Epithelial cell of prostate (primary cell): Measurements from ENCODE around the gene MALRD1.
"Not testable (repeated sequence)": the region's sequence is repeated elsewhere in the genome, so short reads cannot be mapped to it uniquely, and the experiment has no call there.

Experiments
- DNase-seq: peaks from one replicate; pipeline ENCODE4 v3.0.0-alpha.2; 2011; ENCODE audit warnings: low read depth, low spot score
- H3K27ac ChIP-seq: fragments of 450-650 bp; 2 replicates; pipeline ENCODE4 v1.5.1; 2017; ENCODE audit warnings: mild to moderate bottlenecking

The MALRD1 gene

DNA sequence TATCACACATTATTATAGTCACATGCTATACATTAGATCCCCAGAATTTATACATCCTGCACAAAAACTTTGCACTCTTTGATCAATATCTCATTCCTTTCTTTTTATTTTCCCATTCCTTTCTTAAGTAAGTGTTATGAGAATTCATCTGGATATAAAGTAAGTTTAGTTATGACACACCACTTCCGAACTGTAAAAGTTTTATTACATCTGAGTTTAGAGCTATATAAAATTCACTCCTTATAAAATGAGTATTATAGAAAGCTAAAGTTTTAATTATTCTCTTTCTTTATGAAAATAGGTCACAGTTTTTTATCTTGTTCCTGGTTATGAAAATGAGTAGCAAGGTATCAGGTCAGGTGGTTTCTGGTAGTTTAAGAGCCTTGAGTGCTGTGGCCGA is 683.0 kb downstream of the MALRD1 start:
- H3K27ac ChIP-seq = no peak overlapping the region
- no peak for DNase-seq

DNA sequence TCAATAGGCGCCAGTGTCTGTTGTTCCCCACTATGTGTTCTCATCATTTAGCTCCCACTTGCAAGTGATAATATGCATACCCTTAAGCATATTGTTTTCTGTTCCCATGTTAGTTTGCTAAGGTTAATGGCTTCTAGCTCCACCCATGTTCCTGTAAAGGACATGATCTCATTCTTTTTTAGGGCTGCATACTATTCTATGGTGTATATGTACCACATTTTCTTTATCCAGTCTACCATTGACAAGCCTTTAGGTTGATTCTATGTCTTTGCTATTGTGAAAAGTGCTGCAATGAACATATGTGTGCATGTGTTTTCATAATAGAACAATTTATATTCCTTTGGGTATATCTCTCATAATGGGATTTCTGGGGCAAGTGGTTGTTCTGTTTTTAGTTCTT is 689.8 kb downstream of the MALRD1 start:
- DNase-seq = no peak
- H3K27ac ChIP-seq = no peak overlapping the region

DNA sequence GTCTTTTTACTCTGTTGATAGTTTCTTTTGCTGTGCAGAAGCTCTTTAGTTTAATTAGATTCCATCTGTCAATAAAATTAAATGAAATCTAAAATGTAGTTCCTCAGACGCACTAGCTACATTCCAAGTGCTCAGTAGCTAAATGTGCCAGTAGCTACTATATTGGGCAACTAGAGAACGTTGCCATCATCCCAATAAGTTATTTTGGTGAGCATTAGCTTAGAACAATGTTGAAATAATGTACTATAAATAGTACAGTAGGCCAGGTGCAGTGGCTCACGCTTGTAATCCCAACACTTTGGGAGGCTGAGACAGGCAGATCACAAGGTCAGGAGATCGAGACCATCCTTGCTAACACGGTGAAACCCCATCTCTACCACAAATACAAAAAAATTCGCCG is 690.6 kb downstream of the MALRD1 start:
- DNase-seq = not testable (repeated sequence)

DNA sequence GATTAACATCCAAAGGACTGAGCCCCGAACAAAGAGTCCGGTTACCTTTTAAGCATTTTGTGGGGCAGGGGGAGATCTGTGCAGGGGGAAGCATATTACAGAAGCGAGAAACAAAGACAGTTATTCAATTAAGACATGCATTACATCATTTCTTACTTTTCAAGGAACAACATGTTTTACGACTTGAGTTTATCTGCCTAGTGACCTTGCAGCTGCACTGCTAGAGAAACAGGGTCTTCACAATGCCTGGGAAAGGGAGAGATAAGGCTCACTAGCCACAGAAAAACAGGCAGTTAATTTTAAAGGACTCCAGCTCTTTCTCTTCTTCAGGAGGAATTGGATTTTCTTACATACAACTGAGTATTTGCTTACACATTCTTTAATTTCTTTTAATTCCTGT is 693.5 kb downstream of the MALRD1 start:
- DNase-seq = not testable (repeated sequence)

More for the DNA sequence above, 690.6 kb downstream of the MALRD1 start:
- H3K27ac ChIP-seq = not testable (repeated sequence)

DNA sequence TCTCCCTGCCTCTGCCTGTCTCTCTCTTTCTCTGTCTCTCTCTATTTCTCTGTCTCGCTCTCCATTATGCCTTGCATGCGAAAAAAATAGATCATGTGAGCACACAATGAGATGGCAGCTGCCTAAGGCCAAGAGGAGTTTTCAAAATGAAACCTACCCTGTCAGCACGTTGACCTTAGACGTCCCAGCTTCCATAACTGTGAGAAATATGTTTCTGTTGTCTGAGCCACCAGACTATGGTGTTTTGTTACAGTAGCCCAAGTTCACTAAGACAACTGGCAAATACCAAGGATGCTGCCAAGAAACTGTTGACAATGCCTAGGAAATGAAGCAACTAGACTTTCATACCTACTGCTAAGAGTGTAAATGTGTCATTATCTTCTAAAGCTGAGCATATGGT is 697.1 kb downstream of the MALRD1 start:
- DNase-seq = no peak
- no peak overlapping the region for H3K27ac ChIP-seq

More for the DNA sequence above, 693.5 kb downstream of the MALRD1 start:
- not testable (repeated sequence) for H3K27ac ChIP-seq

DNA sequence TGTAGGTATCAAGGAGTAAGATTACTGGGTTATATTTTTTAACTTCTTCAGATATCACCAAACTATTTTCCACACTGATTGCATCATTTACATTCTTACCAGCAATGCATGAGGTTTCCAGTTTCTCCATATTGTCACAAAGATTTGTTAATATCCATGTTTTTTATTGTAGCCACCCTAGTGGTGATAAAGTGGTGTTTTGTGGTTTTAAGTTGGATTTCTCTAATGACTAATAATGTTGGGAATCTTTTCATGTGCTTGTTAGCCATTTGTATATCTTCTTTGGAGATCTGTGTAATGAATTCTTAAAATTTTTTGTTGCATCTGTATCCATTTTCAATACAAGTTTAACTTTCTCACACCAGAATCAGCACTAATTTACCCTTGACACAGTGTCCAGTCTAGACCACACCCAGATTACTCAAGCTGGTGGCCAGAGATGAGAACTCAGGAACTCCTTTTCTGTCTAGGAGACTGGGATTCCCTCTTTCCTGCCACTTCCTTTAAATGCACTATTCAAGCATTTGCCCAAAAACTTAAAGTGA is 700.7 kb downstream of the MALRD1 start:
- H3K27ac ChIP-seq = no peak overlapping the region
- DNase-seq = no peak

DNA sequence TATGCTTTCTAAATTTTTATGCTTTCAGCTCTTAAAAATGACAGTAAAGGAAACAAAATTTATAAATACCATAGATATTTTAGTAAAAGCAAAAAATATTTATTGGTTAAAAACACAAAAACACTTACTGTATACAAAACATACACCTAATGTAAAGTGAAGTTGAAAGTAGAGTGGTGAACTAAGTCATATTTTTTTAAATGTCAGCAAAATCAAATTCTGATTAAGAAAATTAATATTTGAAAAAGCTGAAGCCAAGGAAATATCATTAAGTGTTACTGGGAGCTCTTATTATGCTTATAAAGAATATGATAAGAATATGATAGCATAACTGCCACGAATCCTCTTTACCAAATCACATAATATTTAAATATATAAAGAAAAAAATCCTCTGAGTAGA is 702.4 kb downstream of the MALRD1 start:
- DNase-seq = no peak
- no peak overlapping the region for H3K27ac ChIP-seq

DNA sequence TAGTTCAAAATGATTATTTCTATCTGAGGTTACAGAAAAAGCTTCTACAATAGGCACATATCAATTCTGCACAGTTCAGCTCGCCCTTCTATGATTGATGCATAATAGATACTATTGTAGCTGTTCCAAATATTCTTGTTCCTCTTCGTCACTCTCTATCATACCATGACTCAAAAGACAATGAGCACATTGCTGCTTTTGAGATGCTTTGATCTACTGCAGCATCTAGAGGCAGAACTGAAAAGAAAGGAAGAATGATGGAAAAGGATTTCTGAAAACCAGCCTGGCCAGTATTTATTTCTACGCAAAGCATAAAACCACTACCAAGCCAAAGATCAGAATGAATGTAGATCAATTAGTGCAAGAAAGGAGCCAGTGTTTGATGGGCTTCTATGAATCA is 708.3 kb downstream of the MALRD1 start:
- H3K27ac ChIP-seq = no peak overlapping the region
- DNase-seq = no peak

DNA sequence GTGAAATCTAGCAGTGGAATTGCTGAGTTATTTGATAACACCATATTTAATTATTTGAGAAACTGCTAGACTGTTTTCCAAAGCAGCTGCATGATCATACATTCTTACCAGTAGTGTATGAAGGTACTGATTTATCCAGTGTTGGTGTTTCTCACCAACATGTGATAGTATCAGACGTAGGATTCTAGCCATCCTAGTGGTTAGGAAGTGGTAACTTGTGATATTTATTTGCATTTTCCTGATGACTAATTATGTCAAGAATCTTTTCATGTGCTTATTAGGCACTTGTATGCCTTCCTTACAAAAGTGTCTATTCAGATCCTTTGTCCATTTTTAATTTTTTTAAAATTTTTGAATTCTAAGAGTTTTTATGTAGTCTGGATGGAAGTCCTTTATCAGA is 713.4 kb downstream of the MALRD1 start:
- DNase-seq = no peak
- no peak overlapping the region for H3K27ac ChIP-seq

DNA sequence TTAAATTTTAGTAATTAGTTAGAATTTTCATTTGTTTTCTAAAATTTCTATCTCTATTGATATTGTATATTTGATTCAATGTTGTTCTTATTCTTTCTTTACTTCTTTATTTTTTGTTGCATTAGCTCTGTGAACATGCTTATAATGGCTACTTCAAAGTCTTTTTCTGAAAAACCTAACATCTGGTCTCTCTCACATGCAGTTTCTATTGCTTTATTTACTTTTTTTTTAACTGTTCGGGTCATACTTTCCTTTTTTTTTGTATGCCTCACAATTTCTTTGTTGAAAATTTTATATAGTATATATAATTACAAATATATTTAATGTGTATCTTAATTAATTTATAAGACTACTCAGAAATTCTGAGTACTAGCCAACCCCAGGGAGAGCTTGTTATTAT is 715.5 kb downstream of the MALRD1 start:
- DNase-seq = no peak
- no peak overlapping the region for H3K27ac ChIP-seq

DNA sequence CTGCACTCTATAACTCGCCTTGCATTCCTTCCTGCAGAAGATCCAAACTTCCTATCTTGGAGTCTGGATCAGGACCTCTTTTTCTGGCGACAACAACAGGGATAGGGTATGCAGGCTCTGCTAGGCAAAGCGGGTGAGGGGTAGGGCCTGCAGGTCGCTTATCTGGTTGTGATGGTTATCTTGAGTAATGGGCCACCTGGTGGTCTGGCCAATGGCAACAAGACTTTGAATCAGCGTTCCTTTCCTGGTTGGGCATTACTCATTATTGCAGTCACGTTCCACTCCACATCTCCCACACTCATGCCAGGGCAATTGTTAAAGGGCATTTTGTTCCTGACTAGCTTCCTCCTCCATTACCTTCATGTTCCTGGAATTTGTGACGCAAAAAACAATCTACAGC is 719.3 kb downstream of the MALRD1 start:
- DNase-seq = no peak
- no peak overlapping the region for H3K27ac ChIP-seq

DNA sequence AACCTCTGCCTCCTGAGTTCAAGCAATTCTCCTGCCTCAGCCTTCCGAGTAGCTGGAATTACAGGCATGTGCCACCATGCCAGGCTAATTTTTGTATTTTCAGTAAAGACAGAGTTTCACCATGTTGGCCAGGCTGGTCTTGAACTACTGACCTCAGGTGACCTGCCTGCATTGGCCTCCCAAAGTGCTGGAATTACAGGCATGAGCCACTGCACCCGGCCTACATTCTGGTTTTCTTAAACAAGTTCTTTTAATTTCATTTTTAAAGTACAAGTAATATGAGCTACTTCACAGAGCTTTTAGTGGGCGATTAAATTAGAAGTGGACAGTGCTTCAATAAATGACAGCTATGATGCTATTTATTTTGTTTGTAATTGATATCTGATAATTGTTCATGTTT is 721.2 kb downstream of the MALRD1 start:
- not testable (repeated sequence) for H3K27ac ChIP-seq, DNase-seq

DNA sequence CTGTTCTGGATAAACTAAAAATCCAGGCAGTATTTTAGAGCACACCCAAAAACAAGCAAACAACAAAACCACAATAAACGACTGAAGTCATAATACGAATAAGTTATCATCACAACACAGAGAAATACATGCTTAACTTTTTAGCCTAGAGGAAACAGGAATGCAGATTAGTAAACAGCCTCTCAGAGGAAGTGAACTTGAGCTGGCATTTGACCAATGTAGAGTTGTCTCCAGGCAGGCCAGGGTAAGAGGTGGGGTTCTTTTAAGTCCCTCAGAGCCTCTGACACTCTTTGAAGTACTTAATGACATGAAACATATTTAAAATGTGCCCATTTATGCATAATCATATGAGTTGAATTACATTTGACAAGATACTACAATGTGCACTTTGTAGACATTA is 724.4 kb downstream of the MALRD1 start:
- DNase-seq = no peak
- H3K27ac ChIP-seq = no peak overlapping the region

DNA sequence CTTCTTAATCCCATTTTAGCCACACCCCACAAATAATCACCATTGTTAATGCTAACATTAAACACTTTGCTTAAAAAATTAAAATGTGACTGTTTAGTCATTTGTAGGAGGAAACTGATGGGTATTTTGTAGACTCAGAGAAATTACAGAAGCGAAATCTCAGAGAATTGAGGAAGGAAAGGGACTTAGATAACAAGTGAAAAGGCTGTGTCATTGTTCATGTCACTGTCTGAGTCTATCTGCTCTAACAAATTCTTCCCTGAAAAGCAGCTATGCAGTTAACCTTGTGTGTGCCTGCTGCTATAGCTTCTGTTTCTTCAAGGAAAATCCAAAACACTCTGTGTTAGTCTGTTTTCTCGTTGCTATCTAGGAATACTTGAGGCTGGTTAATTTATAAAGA is 726.7 kb downstream of the MALRD1 start:
- DNase-seq = no peak
- no peak overlapping the region for H3K27ac ChIP-seq

DNA sequence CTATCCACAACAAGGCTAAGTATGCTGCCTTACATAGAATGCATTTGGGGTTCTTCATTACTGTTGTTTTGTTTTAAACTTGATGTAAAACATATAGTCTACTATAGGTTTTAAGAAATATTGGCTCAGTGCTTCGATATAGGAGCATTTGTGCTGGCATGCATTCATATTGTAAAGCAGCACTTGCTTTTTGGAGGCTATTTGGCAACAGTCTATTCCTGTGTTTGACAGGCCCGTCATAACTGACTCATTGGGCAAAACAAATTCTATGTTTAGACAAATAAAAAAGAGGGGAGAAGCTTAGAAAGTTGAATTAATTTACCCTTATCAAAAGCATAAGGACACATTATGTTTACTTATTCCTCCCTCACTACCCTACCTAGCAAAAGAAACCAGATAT is 729.2 kb downstream of the MALRD1 start:
- DNase-seq = no peak
- H3K27ac ChIP-seq = no peak overlapping the region

DNA sequence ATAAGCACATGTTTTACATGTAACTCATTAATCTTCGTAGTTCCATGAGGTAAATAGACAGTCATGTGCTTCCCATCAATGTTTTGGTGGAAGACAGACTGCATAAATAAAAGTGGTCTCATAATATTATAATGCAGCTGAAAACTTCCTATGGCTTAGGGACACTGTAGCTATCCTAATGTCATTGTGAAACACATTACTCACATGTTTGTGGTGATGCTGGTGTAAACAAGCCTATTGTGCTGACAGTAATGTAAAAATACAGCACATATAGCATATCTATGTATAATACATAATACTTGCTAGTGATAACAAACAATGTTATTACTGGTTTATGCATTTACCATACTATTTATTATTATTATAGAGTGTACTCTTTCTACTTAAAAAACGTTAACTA is 730.4 kb downstream of the MALRD1 start:
- DNase-seq = no peak
- no peak overlapping the region for H3K27ac ChIP-seq

DNA sequence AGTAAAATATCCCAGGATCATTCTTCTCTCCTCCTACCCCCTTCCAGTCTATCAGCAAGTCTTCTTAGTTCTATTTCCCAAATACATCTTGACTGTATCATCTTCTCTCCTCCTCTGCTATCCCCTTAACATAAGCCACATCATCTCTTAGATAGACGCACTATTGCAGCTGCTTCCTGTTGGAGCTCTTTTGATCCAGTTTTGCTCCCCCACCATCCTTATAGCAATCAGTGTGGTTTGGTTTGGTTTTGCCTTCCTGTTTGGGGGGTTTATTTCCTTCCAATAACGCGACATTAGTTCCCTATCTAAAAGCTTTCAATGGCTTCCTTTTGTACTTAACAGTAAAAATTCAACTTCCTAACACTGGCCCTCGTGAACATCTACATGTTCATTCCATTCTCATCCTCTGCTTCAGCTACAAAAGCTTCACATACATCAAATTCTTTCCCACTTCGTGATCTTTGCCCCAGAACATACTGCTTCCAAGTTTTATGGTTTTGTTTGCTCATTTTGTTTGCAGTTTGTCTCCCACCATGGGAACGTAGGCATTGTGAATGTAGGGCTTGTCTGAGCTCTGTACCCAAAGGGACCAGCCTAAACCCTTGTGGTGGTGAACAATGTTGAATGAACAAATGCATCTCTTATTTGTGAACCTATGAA is 734.0 kb downstream of the MALRD1 start:
- H3K27ac ChIP-seq = no peak overlapping the region

DNA sequence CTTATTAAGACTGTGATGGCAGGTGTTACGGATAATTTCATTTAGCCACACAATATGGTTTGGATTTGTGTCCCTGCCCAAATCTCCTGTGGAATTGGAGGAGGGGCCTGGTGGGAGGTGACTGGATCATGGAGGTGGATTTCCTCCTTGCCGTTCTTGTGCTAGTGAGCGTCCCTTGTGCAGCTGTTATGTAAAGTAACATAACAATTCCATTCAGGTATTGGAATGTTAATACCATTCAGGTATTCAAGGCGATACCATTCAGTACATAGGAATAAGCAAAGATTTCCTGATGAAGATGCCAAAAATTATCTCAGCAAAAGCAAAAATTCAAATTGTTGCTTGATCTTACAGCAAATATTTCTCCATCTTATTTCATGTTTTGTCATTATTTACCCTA is 735.1 kb downstream of the MALRD1 start:
- DNase-seq = no peak
- H3K27ac ChIP-seq = no peak overlapping the region

More for the DNA sequence above, 734.0 kb downstream of the MALRD1 start:
- DNase-seq = no peak
